G401 (cell line): ENCODE data around the gene ABCC3. TPM values are rescaled to one million over a fixed set of nuclear protein-coding genes. Genes with fewer than 3 reads are reported as not detected.
"Not testable (repeated sequence)": the region's sequence is repeated elsewhere in the genome, so short reads cannot be mapped to it uniquely, and the experiment has no call there.

Experiments
- DNase-seq: peaks from one replicate; pipeline ENCODE4 v3.0.0-alpha.2; 2015; ENCODE audit warnings: low spot score
- in situ Hi-C: cut with HindIII; loops from 2 replicates; pipeline ENCODE4 v1.10.0; 2016; ENCODE audit warnings: low sequenced_read_pairs, mixed read lengths
- total RNA-seq: library from RNA; depleted of rRNA; stranded (reverse); fragments of >200 nt; shearing (Covaris generic); gene quantifications from 2 replicates; pipeline ENCODE4 v1.2.3, GENCODE V29; 2014

ABCC3 gene
- total RNA-seq, 1 experiment from 2014 or later = not detected

DNA sequence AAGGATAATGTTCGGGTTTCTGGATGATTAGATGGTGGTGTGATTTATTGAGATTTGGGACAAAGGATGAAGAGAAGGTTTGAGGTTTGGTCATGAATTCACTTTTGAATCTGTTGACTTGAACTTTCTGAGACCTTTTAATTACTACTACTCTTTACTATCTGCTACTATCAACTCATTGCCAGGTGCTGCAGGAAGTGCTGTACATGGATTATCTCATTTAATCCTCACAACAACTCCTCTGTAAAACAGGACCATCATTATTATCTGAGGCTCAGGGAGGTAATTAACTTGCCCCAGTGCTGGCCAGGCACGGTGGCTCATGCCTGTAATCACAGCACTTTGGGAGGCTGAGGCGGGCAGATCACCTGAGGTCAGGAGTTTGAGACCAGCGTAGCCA is 76.0 kb downstream of the ABCC3 start:
- no peak for DNase-seq
- in situ Hi-C loops = no loop called here

DNA sequence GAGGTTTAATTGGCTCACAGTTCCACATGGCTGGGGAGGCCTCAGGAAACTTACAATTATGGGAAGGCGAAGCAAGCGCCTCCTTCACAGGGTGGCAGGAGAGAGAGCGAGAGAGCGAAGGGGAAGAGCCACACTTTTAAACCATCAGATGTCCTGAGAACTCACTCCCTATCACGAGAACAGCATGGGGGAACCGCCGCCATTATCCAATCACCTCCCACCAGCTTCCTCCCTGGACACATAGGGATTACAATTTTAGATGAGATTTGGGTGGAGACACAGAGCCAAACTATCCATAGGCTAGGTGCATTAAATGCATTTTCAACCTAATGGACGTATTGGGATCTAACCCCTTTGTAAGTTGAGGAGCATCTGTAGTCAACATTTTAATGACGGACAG is 78.0 kb downstream of the ABCC3 start:
- DNase-seq = no peak
- in situ Hi-C loops = no loop called here

DNA sequence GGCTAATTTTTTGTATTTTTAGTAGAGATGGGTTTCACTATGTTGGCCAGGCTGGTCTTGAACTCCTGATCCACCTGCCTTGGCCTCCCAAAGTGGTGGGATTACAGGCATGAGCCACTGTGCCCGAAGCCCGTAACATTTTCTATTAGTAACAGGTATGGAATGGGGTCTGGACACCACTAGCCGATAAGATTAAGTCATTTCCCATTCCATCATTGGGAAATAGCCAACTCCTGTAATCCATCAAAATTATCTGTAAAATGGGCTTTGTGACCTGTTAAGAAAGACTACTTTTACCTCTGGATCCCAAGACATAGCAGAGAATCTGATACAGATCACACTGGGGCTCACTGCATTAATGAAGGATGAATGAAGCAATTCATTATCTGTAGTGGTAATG is 80.8 kb downstream of the ABCC3 start:
- no peak for DNase-seq
- in situ Hi-C loops = no loop called here

DNA sequence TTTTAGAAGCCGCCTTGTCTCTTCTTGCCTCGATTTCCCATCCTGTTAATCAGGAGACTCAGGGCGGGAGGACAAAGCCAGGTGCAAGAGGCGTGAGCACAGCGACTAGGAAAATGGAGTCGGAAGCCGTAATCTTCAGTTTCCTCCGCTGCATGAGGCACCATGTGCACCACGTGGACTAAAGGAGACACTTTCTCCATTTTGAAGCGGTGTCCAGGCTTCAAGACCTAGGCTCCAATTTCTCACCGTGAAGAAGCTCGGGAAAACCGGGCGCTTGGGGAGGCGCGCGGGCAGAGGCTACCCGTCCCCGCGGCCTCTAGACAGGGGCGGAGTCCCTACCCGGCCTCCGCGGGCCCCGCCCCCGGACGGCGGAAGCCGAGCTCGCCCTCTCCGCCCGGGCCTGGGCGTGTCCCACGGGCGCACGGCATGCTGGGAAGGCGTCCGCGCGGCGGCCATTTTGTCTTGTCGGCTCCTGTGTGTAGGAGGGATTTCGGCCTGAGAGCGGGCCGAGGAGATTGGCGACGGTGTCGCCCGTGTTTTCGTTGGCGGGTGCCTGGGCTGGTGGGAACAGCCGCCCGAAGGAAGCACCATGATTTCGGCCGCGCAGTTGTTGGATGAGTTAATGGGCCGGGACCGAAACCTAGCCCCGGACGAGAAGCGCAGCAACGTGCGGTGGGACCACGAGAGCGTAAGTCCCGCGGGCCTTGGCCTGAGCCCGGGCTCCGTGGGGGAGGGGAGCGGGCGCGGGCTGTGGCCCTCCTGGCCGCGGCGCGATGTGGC is 84.7 kb downstream of the ABCC3 start, which contains the start of gene LUC7L3:
Gene LUC7L3 (plus strand): TSS at position 460 of the 780 bp plus-strand sequence. CDS start 130 bp downstream, at position 590.
- DNase-seq = peak; percentile 90
- in situ Hi-C loops = no loop called here

DNA sequence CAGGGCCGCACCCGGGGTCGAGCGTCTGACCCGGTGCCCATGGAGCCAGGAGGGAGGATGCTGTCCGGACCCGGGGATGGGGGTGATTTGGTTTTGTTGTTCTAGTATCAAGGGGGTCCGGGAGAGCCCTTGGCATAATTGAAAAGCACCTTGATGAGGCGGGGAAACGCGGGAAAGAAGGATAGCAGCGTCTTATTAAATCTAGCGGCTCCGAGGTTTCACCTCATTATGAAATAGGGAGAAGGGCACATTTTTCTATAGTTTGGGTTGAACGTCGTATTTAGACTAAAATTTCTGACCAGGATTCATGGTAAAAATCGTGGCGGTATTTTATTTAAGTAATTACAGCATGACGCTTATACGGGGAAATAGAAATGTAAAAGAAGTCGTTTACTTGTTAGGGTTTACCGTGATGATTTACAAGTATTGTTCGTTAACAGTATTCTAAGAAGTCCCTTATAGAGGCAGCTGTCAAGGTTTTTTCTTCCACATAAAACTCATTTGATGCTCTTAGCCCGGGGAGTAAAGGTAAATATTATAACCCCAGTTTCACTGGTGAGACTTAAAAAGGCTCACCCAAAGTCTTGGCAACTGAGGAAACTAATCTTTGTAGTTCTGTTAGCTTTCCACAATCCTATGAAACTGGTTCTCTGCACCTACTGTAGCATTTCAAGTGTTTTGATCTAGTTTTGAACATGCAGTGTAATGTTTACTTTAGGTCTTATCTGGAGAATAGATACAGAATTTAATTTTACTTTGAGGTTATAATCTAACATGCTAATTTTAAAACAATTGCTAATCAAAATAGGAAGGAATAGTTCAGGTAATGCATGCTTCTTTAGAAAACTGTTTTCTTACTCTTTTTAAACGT is 85.5 kb downstream of the ABCC3 start:
- peak; percentile 37 for DNase-seq
- in situ Hi-C loops = no loop called here

DNA sequence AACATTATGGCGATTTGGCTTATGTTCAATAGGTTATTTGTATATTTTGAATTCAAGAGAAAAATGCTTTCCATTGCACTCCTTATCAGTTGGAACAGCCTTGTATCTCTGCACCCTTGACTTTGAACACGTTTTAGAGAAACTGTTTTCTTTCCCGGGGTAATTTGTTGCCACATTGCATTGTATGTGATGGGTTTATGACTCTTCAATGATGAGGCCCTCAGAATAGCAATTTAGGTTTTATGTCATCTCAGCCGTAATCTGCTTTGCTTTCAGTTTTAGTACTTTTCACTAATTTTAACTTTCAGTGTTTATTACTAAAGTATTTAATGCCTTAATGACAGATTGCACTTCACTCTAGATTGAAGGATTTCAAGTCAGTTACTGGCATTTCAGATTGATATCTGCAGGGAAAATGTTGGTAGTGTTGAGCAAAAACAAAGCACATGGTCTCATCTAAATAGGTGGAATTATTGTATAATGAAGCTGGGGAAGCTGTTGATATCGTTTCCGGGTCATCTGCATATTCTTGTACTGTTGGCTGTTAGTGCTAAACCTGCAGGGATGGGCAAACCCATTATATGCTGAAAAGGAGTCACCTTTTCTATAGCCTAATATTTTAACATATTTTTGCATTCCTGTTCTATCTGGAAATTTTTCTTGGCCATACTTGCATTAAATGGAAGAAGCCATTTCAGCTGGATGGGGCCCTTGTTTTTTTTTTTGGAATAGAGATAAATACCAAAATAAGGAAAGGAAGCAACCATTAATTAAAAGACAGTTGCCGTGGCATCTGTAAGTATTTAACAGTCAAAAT is 86.7 kb downstream of the ABCC3 start:
- DNase-seq = peak; percentile 43
- in situ Hi-C loops = no loop called here

DNA sequence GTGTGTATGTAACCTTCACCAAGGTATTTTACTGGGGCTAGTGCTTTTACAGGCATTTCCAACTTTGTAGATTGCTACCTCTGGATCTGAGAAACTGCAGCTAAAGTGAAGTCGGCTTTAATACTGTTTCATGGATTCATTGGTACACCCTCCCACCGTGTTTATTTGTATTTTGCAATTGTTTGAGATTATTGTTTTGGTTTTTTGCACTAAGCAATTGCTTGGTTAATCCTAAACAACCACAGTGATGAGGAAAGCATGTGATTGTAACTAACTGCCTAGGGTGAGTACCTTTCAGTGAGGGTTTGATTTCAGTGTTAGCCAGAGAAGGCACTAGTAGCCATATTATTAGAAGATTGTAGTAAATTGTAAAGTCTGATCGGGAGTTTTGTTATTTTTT is 88.1 kb downstream of the ABCC3 start:
- in situ Hi-C loops = no loop called here

DNA sequence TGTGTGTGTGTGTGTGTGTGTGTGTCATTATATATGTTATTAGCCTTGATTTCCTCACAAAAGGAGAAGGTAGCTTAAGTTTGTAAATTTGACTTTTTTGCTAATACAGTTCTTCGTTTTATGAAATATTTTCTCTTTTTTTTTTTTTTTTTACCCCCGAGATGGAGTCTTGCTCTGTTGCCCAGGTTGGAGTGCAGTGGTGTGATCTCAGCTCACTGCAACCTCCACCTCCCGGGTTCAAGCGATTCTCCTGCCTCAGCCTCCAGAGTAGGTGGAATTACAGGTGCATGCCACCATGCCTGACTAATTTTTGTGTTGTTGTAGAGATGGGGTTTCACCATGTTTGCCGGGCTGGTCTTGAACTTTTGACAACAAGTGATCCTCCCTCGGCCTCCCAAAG is 89.9 kb downstream of the ABCC3 start:
- DNase-seq, in situ Hi-C loops: not testable (repeated sequence)

More for the DNA sequence above, 88.1 kb downstream of the ABCC3 start:
- DNase-seq = no peak

DNA sequence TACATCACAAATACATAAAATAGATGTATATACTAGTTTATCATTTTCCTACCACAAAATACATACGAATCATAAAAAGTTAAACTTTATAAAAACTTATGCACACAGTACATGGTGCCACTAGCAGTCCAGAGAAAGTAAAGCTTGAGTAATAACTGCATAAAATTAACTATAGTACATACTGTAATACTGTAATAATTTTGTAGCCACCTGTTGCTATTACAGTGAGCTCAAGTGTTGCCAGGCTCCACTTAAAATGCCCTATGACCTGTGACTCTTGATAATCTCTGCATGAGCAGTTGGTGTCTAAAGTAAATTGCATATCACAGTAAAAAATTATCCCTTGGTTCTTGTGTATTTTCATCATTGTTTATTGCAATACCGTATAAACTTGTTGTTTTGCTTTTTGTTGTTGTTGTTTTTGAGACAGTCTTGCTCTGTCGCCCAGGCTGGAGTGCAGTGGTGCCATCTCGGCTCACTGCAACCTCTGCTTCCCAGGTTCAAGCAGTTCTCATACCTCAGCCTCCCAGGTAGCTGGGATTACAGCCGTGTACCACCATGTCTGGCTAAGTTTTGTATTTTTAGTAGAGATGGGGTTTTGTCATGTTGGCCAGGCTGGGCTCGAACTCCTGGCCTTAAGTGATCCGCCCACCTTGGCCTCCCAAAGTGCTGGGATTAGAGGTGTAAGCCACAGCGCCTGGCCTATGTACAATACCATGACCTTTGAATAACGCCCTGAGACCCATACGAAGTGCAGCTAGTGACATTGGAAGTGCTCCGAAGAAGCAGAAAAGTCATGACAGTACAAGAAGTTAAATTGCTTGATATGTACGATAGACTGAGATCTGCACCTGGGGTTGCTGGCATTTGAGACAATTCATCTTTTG is 91.3 kb downstream of the ABCC3 start:
- in situ Hi-C loops = no loop called here
- no peak for DNase-seq

DNA sequence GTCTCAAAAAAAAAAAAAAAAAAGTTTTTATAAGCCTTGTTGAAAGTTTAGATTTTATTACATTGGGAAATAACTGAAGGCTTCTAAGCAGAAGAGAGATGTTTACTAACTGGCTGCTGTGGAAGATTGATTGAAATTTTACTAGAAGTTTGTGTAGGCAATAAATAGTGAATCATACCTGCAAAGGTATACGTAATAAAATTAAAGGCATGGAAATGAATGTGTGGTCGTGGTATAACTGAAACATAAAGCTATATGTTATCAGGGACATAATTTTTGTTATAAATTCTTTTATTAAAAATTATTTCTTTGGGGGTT is 93.4 kb downstream of the ABCC3 start:
- in situ Hi-C loops = no loop called here
- DNase-seq = no peak

DNA sequence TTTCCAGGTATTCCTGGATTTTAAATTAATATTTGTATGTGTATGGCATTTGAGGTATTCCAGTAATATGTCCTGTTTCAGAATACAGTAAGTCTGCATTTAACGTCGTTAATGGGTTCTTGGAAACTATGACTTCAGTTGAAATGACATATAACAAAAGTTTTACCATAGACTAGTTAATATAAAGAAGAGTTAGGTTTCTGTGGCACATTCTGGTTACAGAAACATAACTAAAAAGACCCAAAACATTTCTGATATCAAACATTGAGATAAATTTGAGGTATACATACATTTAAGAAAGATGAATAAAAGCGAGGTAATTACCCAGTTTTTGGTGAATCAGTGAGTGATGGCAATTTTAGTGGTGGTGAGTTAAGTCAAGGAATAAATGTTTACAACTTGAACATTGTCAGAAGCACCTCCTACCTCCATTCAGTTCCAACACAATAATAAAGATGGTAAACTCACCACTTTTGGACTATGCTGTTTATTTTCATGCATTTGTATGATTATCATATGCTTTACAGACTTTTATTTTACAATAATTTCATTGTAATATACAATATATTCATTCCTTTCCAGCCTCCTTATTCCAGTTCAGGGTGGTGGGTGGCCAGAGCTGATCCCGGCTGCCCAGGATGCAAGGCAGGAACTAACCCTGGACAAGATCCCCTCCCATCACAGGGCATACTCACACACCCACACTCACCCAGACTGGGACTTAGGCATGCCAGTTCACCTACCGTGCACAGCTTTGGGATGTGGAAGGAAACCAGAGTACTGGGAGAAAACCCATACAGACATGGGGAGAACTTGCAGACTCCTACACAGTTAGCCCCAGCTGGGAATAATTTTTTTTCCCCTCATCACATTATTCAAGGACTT is 94.4 kb downstream of the ABCC3 start:
- in situ Hi-C loops = no loop called here

DNA sequence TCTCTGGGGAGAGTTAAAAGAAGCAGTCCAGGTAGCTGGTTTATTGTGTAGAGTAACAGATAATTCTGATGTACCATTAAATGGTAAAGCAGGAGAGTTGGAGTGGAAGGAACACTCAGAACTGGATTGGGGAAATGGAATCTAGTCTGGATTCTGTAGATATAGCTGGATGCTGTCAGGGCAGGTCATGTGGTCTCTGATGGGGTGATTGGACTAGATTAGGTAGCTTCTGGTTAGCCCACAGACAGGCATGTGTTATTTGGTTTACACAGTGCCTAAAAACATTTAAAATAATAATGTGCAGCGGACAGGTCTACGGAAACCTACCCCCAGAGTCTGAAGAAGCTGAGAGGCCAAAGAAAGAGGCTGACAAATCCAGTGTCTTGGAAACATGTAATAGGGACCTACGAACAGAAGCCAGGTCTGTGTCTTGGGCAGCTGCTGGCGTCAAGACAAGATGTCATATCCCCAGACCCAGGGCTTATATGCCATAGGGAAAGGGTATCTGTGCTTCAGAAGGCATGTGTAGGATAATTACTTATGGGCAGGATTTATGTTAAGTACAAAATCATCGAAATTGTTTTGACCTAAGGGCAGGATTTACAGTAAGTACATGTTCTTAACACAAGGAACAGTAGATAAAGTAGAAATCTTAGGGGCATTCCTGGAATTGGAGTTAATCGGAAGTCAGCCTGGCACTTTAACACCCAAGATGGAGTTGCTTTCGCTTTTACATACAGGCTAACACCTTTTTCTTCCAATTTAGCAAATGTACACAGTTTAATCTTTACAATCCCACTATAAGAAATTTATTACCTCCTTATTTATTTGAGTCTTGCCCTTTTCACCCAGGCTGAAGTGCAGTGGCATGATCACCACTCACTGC is 97.1 kb downstream of the ABCC3 start:
- no peak for DNase-seq
- in situ Hi-C loops = no loop called here

More for the DNA sequence above, 94.4 kb downstream of the ABCC3 start:
- DNase-seq = no peak

DNA sequence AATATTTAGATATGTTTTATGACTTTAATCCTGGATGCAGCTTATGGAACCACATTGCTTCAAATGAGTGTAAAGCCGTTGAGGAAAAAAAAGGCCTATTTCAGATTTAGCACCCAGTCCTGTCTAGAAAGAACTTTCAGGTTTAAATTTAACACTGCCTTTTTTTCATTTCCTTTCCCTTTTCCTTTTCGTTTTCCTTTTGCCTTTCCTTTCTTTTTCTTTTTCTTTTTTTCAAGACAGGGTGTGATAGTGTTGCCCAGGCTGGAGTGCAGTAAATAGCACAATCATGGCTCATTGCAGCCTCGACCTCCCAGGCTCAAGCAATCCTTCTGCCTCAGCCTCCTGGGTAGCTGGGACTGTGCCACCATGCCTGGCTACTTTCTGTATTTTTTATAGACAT is 100.6 kb downstream of the ABCC3 start:
- DNase-seq = no peak
- in situ Hi-C loops = no loop called here

DNA sequence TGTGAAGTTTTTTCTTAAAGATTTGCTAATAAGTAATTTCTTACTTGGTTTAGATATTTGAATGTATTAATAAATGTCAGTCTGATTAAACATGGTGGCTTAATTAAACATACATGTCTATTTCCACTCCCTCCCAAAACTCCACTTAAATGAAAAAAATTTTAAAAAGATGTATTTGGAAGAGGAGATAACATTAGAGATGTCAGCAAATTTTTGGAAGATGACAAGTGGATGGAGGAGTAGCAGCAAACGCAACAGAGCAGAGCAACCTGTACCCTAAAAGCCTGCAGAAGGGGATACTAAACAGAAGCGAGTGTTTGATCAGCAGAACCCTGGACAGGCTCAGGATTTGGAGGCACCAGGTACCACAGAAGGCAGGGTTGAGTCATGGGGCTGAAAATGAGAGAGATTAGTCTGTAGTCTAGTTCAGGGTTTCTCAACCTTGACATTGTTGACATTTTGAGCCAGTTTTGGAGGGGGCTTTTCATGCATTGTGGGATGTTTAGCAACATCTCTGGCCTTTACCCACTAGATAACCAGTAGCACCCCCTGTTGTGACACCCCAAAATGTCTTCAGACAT is 102.5 kb downstream of the ABCC3 start:
- in situ Hi-C loops = no loop called here
- no peak for DNase-seq

DNA sequence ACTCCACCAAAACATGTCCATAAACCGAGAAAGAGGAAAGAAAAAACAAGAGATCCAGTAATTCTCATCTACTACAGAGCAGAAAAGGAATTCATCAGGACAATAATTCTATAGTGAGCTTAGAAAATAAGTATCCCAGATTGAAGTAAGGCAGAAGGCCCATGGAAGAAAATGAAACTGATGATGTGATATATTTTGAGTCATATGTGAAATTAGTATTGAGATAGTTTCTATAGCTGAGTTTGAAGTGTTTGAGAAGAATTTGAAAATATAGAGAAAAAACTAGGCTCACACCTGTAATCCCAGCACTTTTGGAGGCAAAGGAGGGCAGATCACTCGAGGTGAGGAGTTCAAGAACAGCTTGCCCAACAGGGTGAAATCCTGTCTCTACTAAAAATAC is 104.4 kb downstream of the ABCC3 start:
- no peak for DNase-seq

More for the DNA sequence above, 104.4 kb downstream of the ABCC3 start:
- in situ Hi-C loops = no loop called here
